D721Med (cell line): Measurements from ENCODE around the gene GLCCI1.
A peak's percentile ranks its signal among the peaks of the same experiment; 100 is the strongest.
"Not testable (repeated sequence)": the region's sequence is repeated elsewhere in the genome, so short reads cannot be mapped to it uniquely, and the experiment has no call there.

ENCODE experiments used
- DNase-seq: peaks from one replicate; pipeline ENCODE4 v3.0.0; 2011; ENCODE audit warnings: low spot score; ENCODE audit not compliant: insufficient read length
- FAIRE-seq: peaks from 2 replicates; lab custom pipeline; 2011; peaks lifted over from hg19 to GRCh38; lab: Jason Lieb, UNC
- TF ChIP-seq, protein P1 (sequence below): IDR thresholded peaks from 2 replicates; pipeline ENCODE4 v1.5.1; 2012; ENCODE audit warnings: mild to moderate bottlenecking, control low read depth; ENCODE audit not compliant: insufficient read depth; ENCODE audit errors: missing control alignments

The GLCCI1 gene

DNA sequence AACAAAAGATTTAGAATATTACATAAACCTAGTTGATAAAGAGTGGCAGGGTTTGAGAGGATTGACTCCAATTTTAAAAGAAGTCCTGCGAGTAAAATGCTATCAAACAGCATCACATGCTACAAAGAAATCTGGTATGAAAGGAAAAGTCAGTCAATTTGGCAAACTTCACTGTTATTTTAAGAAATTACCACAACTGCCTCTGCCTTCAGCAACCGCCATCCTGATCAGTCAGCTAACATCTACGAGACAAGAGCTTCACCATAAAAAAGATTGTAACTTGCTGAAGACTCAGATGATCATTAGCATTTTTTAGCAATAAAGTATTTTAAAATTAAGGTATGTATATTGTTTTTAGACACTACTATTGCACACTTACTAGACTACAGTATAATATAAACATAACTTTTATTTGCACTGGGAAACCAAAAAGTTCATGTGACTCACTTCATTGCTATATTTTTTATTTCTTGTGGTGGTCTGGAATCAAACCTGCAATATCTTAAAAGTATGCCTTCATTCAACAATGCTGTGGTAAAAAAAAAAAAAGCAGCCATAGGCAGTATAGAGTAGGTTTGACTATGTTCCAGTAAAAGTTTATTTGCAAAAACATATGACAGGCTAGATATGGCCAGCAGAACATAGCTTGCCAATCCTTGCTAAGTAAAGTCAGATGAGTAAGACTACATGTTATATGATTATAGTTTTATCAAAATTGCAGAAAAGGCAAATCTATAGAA, 74.4 kb downstream of the GLCCI1 start:
- TF ChIP-seq, protein P1, sequence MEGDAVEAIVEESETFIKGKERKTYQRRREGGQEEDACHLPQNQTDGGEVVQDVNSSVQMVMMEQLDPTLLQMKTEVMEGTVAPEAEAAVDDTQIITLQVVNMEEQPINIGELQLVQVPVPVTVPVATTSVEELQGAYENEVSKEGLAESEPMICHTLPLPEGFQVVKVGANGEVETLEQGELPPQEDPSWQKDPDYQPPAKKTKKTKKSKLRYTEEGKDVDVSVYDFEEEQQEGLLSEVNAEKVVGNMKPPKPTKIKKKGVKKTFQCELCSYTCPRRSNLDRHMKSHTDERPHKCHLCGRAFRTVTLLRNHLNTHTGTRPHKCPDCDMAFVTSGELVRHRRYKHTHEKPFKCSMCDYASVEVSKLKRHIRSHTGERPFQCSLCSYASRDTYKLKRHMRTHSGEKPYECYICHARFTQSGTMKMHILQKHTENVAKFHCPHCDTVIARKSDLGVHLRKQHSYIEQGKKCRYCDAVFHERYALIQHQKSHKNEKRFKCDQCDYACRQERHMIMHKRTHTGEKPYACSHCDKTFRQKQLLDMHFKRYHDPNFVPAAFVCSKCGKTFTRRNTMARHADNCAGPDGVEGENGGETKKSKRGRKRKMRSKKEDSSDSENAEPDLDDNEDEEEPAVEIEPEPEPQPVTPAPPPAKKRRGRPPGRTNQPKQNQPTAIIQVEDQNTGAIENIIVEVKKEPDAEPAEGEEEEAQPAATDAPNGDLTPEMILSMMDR = no peak
- no peak for DNase-seq
- FAIRE-seq = no peak

DNA sequence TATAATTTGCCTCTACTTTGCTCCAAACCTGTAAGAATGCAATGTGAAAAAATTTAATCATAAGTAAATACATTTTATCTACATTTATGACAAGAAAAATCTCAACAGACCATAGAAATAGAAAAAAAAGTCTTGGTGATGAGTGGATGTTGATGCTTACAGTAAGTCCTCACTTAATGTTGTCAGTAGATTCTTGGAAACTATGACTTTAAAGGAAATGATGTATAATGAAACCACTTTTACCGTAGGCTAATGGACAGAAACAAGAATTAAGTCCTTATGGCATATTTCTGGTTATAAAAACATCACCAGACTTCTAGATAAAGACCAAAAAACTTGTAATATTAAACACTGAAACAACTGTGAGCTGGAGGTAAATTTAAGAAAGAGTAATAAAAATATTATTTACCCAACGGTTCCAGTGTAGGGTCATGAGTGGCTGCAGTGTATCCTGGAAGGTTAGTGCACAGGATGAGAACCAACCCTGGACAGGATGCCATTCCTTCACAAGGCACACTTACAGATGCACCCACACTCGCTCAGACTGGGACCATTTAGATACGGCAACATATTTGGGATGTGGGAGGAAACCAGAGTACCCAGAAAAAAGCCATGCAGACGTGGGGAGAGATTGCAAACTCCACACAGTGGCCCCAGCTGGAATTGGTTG, 76.3 kb downstream of the GLCCI1 start:
- FAIRE-seq (no peak), DNase-seq (no peak)
- TF ChIP-seq, protein P1 = no peak

DNA sequence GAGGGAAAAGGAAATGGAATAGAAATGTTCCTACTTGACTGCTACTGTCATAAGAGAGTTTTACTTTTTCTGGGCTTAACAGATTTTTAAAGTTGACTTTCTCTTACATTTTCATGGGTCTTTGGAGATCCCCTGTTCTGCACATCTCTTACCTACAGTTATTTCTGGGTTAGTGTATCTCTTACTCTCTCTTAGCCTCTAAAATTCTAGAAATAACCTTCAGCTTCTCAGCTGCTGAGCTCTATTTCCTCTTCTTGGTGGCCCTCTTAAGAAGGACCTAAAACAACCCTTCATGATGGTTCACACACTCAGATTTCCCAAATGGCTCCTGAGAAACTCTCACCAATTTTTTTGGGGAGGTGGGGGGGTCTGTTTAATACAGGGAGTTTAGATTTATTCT, 79.5 kb downstream of the GLCCI1 start:
- not testable (repeated sequence) for DNase-seq
- peak; percentile 29 for FAIRE-seq

DNA sequence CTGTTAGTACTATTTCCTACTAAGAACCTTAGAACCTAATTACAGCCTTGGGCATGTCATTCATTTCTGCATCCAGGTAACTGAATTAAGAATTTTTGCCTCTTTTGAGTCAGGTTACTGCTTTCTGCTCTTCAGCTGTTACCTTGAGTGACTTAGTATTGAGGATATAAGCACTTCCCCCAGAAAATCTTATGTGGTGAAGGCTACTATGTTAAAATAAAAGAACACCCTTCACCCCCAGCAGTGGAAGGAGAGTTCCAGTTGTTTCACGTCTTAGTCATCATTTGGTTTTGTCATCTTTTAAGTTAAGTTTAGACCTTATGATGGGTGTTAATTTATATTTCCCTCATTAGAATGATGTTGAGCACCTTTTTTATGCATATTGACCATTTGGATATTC, 82.8 kb downstream of the GLCCI1 start:
- FAIRE-seq (no peak), DNase-seq (no peak)
- TF ChIP-seq, protein P1 = no peak

DNA sequence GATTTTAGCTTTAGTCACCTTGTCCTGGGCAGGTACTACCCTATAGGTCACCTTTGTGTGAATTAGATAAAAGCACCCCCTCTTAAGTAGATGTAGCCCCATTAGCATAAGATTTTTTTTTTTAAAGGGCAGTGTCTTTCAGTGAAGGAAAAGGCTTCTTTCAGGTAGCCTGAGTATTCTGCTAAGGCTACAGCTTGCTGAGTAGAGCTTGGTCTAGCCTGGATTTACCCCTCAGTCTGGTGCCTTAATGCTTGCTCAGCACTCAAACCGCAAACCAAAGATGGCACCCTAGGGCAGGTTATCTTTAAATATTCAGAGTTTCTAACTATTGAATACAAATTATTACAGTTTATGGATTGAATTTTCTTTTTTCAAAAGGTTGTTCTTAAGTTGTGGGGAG, 83.4 kb downstream of the GLCCI1 start:
- TF ChIP-seq, protein P1 = no peak
- DNase-seq (no peak), FAIRE-seq (no peak)

DNA sequence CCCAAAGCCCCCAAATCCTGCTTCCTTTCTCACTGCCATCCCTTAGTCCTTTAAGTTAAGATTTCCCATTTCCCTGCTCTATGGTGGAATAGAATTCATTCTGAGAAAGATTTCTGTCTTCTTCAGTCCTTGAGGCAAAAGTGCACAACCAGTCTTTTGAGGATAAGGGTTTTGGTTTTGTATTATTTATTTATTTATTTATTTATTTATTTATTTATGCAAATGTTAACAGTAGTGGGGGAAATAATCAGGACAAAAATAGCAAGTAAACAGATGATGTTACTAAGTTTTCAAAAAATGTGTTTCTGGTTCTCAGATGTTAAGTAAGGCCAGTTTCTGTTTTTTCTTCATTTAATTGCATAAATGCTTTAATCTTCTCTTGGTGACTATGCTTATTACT, 84.2 kb downstream of the GLCCI1 start:
- FAIRE-seq (no peak), DNase-seq (no peak)
- TF ChIP-seq, protein P1 = no peak

DNA sequence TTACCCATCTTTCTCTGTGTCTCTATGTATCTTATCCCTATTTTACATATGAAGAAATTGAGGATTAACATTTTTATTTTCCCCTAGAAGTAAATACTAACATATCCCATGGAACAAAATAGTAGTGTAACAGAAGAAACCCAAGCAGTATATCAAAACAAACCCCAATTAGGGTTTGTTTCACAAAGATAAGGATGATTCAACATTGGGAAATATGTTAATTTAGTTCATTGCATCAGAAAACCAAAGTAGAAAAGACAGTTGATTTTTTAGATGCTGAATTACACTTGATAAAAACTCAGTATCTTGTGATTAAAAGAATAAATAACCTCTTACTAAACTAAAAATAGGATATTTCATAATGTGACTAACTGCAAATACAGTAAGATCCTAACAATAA, 87.8 kb downstream of the GLCCI1 start:
- DNase-seq (no peak), FAIRE-seq (no peak)
- TF ChIP-seq, protein P1 = no peak
